ENCODE data around the gene CATSPERZ.

Gene CATSPERZ

GRCh38 chr11:64331569-64332371 is 31.6 kb downstream of the CATSPERZ start:
- peak in 28 of 42 donors; percentile 29 to 73 (median 48) for DNase-seq
- intact Hi-C loops (cut with DNase I): no loop called here

- intact Hi-C loops (cut with DNase I): no loop called here
- no peak for DNase-seq
Measured at GRCh38 chr11:64333556-64333955, 33.4 kb downstream of the CATSPERZ start.

GRCh38 chr11:64334764-64335735 is 34.9 kb downstream of the CATSPERZ start:
- intact Hi-C loops (cut with DNase I): no loop called here
- DNase-seq: no peak

GRCh38 chr11:64337538-64338249 is 37.5 kb downstream of the CATSPERZ start:
- intact Hi-C loops (cut with DNase I): no loop called here
- DNase-seq: no peak

DNA sequence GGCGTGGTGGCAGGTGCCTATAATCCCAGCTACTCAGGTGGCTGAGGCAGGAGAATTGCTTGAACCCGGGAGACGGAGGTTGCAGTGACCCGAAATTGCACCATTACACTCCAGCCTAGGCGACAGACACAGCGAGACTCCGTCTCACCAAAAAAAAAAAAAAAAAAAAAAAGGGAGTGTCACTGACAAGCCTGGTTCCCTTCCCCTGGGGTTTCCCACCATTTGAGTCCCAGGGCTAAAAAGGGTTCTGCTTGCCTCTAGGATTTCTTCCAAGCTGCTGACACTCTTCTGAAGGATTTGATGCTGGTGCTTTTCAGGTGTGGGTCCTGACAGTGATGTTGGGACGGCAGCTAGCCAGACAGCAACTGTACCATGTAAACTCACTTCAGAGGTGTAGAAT is 38.6 kb downstream of the CATSPERZ start:
- DNase-seq: no peak
- intact Hi-C loops (cut with DNase I): no loop called here

DNA sequence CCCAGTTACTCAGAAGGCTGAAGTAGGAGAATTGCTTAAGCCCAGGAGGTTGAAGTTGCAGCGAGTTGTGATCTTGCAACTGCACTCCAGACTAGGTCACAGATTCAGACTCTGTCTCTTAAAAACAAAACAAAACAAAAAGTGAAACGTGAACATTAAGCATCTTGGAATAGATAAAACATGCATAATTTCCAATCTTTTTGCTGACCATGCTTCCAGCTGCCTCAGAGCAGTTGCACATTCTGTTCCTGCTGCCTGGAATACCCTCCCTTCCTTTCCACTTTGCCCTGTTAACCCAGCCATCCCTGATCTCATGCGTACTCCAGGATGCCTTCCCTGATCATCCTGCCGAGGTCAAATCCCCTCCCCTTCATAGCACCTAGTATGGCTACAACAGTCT is 39.1 kb downstream of the CATSPERZ start:
- DNase-seq: no peak
- intact Hi-C loops (cut with DNase I): no loop called here

DNA sequence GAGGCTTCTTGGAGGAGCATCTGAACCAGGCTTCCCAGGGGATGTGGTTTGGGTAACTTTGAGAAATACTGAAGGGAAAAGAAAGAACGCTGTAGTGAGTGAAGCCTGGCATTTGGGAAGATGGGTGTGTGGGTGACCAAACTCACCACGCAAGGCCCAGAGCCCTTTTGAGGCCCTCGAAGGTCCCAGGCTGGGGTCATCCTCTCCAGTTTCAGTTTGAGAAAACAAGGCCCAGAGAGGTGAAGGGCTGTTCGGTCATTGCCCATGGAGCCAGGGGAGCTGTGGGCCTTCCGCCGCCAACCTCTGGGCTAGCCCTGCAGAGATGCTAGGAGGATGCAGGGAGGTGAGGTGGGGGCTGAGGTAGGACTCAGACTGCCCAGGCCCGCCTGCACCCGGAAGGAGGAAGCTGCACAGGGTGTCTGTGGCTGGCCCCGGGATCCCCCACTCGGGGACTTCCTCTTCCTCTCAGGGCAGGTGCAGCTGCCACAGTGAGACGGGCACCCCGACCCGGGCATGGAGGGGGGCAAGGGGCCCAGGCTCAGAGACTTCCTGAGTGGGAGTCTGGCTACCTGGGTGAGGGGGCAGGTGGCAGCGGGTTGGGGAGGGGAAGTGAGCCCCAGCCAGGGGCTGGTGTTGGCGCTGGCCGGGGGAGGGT is 39.7 kb downstream of the CATSPERZ start, which contains the start of gene CCDC88B:
Gene CCDC88B (plus strand): TSS at position 451 of the 655 bp plus-strand sequence. CDS start 63 bp downstream, at position 514.
- peak in 33 of 42 donors; percentile 26 to 67 (median 44) for DNase-seq
- intact Hi-C loops (cut with DNase I): no loop called here

DNA sequence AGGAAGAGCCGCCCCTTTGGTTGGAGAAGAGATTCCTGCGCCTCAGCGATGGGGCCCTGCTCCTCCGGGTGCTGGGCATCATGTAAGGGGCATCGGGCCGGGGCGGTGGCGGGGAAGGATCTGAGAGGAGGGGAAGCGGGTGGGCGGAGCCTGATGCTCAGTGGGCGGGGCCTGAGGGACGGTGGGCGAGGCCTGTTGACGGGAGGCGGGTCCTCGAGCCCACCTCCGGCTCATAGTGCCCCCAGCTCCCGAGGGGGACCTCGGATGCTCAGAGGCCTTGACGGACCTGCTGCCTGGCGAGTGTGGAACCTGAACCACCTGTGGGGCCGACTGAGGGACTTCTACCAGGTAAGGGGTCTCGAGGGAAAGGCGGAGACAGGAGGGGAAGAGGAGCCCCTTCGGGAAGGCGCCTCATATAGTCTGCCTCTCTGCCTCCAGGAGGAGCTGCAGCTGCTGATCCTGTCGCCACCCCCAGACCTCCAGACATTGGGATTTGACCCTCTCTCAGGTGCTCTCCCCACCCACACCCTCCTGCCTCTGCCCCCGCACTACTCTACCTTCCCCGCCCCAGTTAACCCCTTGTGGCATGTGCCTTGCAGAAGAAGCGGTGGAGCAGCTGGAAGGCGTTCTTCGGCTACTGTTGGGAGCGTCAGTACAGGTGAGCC is 40.6 kb downstream of the CATSPERZ start:
- intact Hi-C loops (cut with DNase I): no loop called here
- peak in 25 of 42 donors; percentile 23 to 70 (median 43) for DNase-seq

DNA sequence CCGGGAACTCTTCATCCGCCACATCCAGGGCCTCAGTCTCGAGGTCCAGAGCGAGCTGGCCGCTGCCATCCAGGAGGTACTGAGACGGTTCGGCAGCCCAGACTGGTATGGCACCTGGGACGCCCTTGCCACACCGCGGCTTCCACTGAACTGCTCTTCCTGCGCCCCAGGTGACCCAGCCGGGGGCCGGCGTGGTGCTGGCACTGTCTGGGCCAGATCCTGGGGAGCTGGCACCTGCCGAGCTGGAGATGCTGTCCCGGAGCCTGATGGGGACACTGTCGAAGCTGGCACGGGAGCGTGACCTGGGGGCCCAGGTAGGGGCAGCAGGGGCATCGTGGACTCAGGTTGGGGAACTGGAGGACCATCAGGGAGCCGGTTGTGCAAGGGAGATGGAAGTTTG is 41.3 kb downstream of the CATSPERZ start:
- intact Hi-C loops (cut with DNase I): no loop called here
- no peak for DNase-seq

DNA sequence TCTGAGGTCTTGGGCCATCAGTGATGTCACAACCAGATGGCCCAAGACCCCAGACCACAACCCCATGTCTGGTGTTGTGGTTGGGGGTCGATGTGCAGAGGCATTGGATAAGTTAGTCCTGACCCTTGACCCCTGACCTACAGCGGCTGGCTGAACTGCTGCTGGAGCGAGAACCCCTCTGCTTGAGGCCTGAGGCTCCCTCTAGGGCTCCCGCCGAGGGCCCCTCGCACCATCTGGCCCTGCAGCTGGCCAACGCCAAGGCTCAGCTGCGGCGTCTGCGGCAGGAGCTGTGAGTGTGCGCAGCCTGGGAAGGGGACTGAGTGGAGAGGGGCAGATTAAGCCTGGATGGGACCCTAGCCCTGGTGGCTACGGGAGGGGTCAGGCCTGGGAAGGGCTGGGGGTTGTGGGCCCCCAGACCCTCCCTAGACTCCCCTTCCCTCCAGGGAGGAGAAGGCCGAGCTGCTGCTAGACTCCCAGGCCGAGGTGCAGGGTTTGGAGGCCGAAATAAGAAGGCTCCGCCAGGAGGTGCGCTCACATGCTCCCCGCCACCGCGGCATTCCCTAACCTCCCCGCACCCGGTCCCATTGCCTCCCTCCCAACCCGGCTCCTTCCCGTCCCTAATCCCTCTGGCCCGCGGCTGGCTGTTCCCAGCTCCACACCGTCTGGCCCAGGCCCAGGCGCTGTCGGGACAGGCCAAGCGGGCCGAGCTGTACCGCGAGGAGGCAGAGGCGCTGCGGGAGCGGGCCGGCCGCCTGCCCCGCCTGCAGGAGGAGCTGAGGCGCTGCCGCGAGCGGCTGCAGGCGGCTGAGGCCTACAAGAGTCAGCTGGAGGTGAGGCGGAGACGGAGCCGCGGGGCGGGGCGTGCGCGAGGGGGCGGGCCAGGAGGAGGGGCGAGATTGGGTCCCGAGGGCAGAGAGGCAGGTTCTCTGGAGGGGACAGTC is 42.0 kb downstream of the CATSPERZ start:
- intact Hi-C loops (cut with DNase I): no loop called here
- peak; percentile 71 to 94 (median 88) for DNase-seq

- DNase-seq: peak in 5 of 42 donors; percentile 21 to 51 (median 46)
- intact Hi-C loops (cut with DNase I): no loop called here
Measured at GRCh38 chr11:64342869-64343745, 42.9 kb downstream of the CATSPERZ start.

DNA sequence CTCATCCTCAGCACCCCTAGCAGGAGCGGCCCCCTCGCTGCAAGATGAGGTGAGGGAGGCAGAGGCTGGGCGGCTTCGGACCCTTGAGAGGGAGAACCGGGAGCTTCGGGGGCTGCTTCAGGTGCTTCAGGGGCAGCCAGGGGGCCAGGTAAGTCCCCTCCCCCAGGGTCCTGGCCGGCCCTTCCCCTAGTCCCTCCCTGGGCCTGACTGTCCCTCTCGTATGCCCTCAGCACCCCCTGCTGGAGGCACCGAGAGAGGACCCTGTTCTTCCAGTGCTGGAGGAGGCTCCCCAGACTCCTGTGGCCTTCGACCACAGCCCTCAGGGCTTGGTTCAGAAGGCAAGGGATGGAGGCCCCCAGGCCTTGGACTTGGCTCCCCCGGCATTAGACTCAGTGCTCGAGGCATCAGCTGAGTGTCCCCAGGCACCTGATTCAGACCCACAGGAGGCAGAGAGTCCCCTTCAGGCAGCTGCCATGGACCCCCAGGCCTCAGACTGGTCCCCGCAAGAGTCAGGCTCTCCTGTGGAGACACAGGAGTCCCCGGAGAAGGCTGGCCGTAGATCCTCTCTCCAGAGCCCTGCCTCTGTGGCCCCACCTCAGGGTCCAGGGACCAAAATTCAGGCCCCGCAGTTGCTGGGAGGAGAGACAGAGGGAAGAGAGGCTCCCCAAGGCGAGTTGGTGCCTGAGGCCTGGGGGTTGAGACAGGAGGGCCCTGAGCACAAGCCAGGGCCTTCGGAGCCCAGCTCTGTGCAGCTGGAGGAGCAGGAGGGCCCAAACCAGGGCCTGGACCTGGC is 43.8 kb downstream of the CATSPERZ start:
- peak in 5 of 42 donors; percentile 20 to 53 (median 25) for DNase-seq
- intact Hi-C loops (cut with DNase I): no loop called here

DNA sequence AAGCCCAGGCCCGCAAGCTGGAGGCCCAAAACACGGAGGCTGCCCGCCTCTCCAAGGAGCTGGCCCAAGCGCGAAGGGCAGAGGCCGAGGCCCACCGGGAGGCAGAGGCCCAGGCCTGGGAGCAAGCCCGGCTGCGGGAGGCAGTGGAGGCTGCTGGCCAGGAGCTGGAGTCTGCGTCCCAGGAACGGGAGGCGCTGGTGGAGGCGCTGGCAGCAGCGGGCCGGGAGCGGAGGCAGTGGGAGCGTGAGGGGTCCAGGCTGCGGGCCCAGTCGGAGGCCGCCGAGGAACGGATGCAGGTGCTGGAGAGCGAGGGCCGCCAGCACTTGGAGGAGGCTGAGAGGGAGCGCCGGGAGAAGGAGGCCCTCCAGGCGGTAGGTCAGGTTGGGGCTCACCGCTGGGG is 44.6 kb downstream of the CATSPERZ start:
- intact Hi-C loops (cut with DNase I): no loop called here
- no peak for DNase-seq

- DNase-seq: no peak
- intact Hi-C loops (cut with DNase I): no loop called here
Measured at GRCh38 chr11:64347193-64347867, 47.2 kb downstream of the CATSPERZ start.
